KMS-11 (cell line): ENCODE measurements around the gene COQ8A.

Experiments used
- H2AFZ ChIP-seq: fragments of 200-600 bp; sonication (generic); 2 replicates; pipeline ENCODE4 v1.6.1; 2016; ENCODE audit warnings: antibody characterized with exemption, mixed run types, low read depth
- H3K27ac ChIP-seq: fragments of 200-600 bp; sonication (generic); 2 replicates; pipeline ENCODE4 v1.6.1; 2016; ENCODE audit warnings: mild to moderate bottlenecking, mixed run types
- H3K27me3 ChIP-seq: fragments of 200-600 bp; sonication (generic); 2 replicates; pipeline ENCODE4 v1.6.1; 2017; ENCODE audit warnings: mild to moderate bottlenecking, low read depth, mixed run types, moderate library complexity; ENCODE audit not compliant: insufficient read depth
- H3K36me3 ChIP-seq: fragments of 200-600 bp; sonication (generic); 2 replicates; pipeline ENCODE4 v1.6.1; 2017; ENCODE audit warnings: mild to moderate bottlenecking, mixed run types; ENCODE audit not compliant: insufficient read depth
- H3K4me1 ChIP-seq: fragments of 200-600 bp; sonication (generic); 2 replicates; pipeline ENCODE4 v1.6.1; 2016; ENCODE audit warnings: mild to moderate bottlenecking, low read depth, mixed run types; ENCODE audit not compliant: poor library complexity, severe bottlenecking
- H3K4me2 ChIP-seq: fragments of 200-600 bp; sonication (generic); 2 replicates; pipeline ENCODE4 v1.7.0; 2016; ENCODE audit warnings: mild to moderate bottlenecking, mixed run types
- H3K4me3 ChIP-seq: fragments of 200-600 bp; sonication (generic); IDR thresholded peaks from 2 replicates; pipeline ENCODE4 v1.6.1; 2017; ENCODE audit warnings: low read depth, low read length, mixed read lengths; ENCODE audit not compliant: insufficient read depth
- H3K79me2 ChIP-seq: fragments of 200-600 bp; sonication (generic); 2 replicates; pipeline ENCODE4 v1.6.1; 2016; ENCODE audit warnings: low read depth, mixed run types; ENCODE audit not compliant: insufficient read depth
- H3K9ac ChIP-seq: fragments of 200-600 bp; sonication (generic); 2 replicates; pipeline ENCODE4 v1.6.1; 2016; ENCODE audit warnings: mild to moderate bottlenecking, mixed run types
- H4K20me1 ChIP-seq: fragments of 200-600 bp; sonication (generic); 2 replicates; pipeline ENCODE4 v1.6.1; 2016; ENCODE audit warnings: mild to moderate bottlenecking, mixed run types; ENCODE audit not compliant: insufficient read depth
- CTCF ChIP-seq: fragments of 200-600 bp; sonication (generic); conservative IDR thresholded peaks from 2 replicates; pipeline ENCODE4 v1.6.1; 2017; ENCODE audit warnings: low read depth, mild to moderate bottlenecking, antibody characterized with exemption, low read length, moderate library complexity, mixed read lengths

Gene COQ8A

GRCh38 chr1:226892524-226892875, 47.6 kb upstream of the COQ8A start:
- Histone ChIP-seq H3K4me3 (no peak overlapping the region), H3K9ac (no peak overlapping the region), H3K4me1 (no peaks in the 10 kb centered on the region), H3K27ac (no peak overlapping the region), H3K4me2 (no peak overlapping the region), H4K20me1 (no peaks in the 10 kb centered on the region), H3K36me3 (no peaks in the 10 kb centered on the region), H2AFZ (no peak overlapping the region), H3K79me2 (no peaks in the 10 kb centered on the region), H3K27me3 (no peaks in the 10 kb centered on the region)
- no peak for TF ChIP-seq CTCF

GRCh38 chr1:226893936-226894335, 46.2 kb upstream of the COQ8A start:
- H2AFZ ChIP-seq, result no peak overlapping the region
- no peak overlapping the region for H3K4me3 ChIP-seq
- no peaks in the 10 kb centered on the region for H4K20me1 ChIP-seq
- no peaks in the 10 kb centered on the region for H3K4me1 ChIP-seq
- H3K79me2 ChIP-seq, result no peaks in the 10 kb centered on the region
- H3K36me3 ChIP-seq, result no peaks in the 10 kb centered on the region
- H3K27ac ChIP-seq, result no peak overlapping the region
- TF ChIP-seq CTCF, result no peak
- H3K4me2 ChIP-seq, result no peak overlapping the region
- H3K9ac ChIP-seq, result no peak overlapping the region
- H3K27me3 ChIP-seq, result no peaks in the 10 kb centered on the region

DNA sequence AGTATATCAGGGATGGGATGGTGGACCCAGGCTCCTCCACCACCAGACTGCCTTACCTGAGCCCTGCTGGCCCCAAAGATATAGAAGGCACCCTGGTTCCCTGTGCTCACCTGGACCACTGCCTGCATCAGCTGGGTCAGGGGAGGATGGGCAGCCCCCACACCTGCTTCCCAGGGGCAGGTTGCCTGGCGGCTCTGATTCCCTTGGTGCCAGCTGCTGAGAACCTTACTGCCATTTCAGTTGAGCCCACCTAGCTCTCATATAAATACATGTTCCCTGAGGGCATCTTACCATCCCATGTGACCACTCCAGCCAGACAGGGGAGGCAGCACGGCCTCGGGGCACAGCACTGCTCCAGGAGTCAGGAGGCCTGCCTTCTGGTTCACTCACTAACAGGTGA, 45.3 kb upstream of the COQ8A start:
- Histone ChIP-seq H3K79me2 (no peaks in the 10 kb centered on the region), H3K4me2 (no peak overlapping the region), H3K36me3 (no peaks in the 10 kb centered on the region), H4K20me1 (no peaks in the 10 kb centered on the region), H3K4me1 (no peaks in the 10 kb centered on the region), H3K27me3 (no peaks in the 10 kb centered on the region), H3K4me3 (no peak overlapping the region), H2AFZ (no peak overlapping the region), H3K27ac (no peak overlapping the region), H3K9ac (no peak overlapping the region)
- no peak for TF ChIP-seq CTCF

DNA sequence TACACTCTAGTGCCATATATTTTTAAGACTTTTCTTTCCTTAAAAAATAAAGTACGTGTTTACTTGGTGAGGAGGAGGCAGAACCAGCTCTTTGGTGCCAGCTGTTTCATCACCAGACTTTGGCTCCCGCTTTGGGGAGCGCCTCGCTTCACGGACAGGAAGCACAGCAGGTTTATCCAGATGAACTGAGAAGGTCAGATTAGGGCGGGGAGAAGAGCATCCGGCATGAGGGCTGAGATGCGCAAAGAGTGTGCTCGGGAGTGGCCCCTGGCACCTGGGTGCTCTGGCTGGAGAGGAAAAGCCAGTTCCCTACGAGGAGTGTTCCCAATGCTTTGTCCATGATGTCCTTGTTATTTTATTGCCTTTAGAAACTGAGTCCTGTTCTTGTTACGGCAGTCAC, 44.5 kb upstream of the COQ8A start:
- Histone ChIP-seq H3K27ac (no peak overlapping the region), H4K20me1 (no peaks in the 10 kb centered on the region), H2AFZ (no peak overlapping the region), H3K4me2 (no peak overlapping the region), H3K79me2 (no peaks in the 10 kb centered on the region), H3K4me1 (no peaks in the 10 kb centered on the region), H3K4me3 (no peak overlapping the region), H3K36me3 (no peaks in the 10 kb centered on the region), H3K9ac (no peak overlapping the region), H3K27me3 (no peaks in the 10 kb centered on the region)
- TF ChIP-seq CTCF, result no peak

GRCh38 chr1:226898246-226898645, 41.8 kb upstream of the COQ8A start:
- Histone ChIP-seq H3K4me1 (peaks cover 11% of the 10 kb centered on the region), H3K27me3 (no peaks in the 10 kb centered on the region), H3K36me3 (no peaks in the 10 kb centered on the region), H3K79me2 (no peaks in the 10 kb centered on the region), H3K4me3 (no peak overlapping the region), H4K20me1 (no peaks in the 10 kb centered on the region), H3K27ac (no peak overlapping the region), H3K9ac (no peak overlapping the region), H3K4me2 (no peak overlapping the region), H2AFZ (no peak overlapping the region)
- no peak for TF ChIP-seq CTCF
